GM13976 (cell line): ENCODE results near the gene RALY.

Experiments used
- DNase-seq: peaks from one replicate; pipeline ENCODE4 v3.0.0; 2012; ENCODE audit warnings: low spot score
- CTCF ChIP-seq: IDR thresholded peaks from 2 replicates; pipeline ENCODE4 v1.5.1; 2012; ENCODE audit warnings: borderline replicate concordance, mild to moderate bottlenecking; ENCODE audit not compliant: insufficient read depth; ENCODE audit errors: extremely low read depth, missing control alignments, control extremely low read depth
- in situ Hi-C: fragments of 300-500 bp; cut with MboI; formaldehyde crosslinking; loops from one replicate; pipeline ENCODE4 v1.12.0; 2022; ENCODE audit warnings: low sequenced_read_pairs, mixed read lengths, inconsistent platforms; ENCODE audit not compliant: unreplicated experiment

RALY gene

GRCh38 chr20:33983371-33983770 is 10.3 kb upstream of the RALY start:
- in situ Hi-C loops: no loop called here
- TF ChIP-seq CTCF: no peak
- no peak for DNase-seq

DNA sequence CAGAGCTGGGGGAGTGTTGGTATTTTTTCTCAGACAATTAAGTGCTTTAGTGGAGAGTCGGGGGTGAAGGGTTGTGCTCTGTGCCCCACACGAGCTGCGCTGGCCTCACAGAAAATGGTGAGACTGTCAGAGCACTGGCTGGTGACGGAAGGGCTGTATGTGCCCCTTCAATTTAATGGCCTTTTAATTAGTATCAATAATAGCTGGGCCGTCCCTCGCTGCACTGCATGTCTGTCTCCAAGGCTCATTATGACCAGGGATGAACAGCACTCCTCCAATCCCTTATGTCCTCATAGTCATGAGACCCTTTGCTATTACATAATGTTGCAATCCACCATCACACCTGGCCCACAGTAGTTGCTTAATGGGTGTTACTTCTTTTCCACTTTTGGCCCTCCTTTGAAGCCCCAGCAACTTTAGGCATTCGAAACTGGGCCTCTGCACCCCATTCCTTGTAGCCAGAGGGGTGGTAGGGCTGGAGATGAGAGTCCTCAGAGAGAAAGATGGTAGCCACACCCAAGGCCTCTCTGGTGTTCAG is 9.5 kb upstream of the RALY start:
- DNase-seq: no peak
- in situ Hi-C loops: no loop called here
- no peak for TF ChIP-seq CTCF

DNA sequence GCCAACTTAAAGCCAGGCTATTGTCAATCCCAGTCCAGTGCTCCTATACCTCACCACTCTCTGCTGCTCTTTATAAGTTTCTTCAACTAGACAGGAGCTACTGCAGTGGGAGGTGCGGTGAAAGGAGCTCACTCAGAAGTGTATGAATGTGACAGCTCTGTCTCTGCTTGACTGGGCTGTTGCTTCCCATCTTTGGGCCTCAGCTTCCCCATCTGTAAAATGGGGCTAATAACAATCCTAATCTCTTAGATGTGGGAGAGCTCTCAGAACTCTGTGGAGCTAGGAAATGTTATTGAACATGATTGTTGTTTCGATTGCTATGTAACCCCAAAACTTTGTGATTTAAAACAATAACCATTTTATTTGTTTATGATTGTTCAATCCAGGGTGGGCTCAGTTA is 8.4 kb upstream of the RALY start:
- in situ Hi-C loops: no loop called here
- no peak for TF ChIP-seq CTCF
- no peak for DNase-seq

DNA sequence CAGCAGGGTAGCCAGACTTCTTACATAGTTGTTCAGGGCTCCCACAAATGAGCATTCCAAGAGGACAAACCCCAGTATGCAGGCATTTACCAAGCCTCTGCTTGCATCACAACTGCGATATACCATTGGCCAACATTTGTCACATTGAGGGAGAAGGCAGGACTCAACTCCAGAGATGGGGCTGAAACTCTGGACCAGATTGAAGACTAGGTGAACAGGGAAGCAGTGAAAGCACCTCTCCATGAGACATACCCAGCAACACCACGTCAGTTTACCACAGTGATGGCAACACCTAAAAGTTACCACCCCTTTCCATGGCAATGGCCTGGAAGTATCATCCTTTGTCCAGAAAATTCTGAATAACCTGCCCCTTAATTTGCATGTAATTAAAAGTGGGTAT is 7.9 kb upstream of the RALY start:
- no peak for DNase-seq
- TF ChIP-seq CTCF: no peak
- in situ Hi-C loops: no loop called here

- in situ Hi-C loops: no loop called here
- TF ChIP-seq CTCF: no peak
Measured at GRCh38 chr20:33986560-33987216, 7.0 kb upstream of the RALY start.

DNA sequence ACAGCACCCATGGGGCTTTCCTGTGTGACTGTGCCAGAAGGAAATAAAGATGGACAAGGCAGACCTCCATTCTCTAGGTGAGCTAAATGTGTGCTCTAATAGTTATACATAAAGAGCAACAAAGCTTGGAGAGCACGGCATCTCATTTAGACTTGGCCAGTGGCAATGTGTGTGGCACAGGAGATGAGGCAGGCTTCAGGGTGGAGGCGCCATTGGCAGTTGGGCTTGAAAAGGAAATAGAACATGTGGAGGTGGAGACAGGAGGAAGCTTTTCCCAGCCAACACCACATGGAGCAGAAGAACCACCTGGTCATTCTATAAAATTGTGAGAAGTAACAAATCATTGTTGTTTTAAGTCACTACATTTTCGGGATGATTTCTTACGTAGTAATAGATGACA is 3.6 kb upstream of the RALY start:
- in situ Hi-C loops: no loop called here
- no peak for TF ChIP-seq CTCF

More at GRCh38 chr20:33986560-33987216, 7.0 kb upstream of the RALY start:
- DNase-seq: no peak

More for the DNA sequence above, 3.6 kb upstream of the RALY start:
- DNase-seq: no peak
